GM23248 (cell line): ENCODE results near the gene TMEM190.

Experiments used
- EZH2 ChIP-seq: fragments of 200-600 bp; sonication (generic); IDR thresholded peaks from 2 replicates; pipeline ENCODE4 v1.6.1; 2018; ENCODE audit warnings: antibody characterized with exemption, mild to moderate bottlenecking; ENCODE audit not compliant: insufficient read depth, poor library complexity, severe bottlenecking
- EZH2phosphoT487 ChIP-seq: fragments of 200-600 bp; sonication (generic); IDR thresholded peaks from 2 replicates; pipeline ENCODE4 v1.6.1; 2018; ENCODE audit warnings: antibody characterized with exemption, moderate library complexity, mild to moderate bottlenecking, low read depth; ENCODE audit not compliant: insufficient read depth

- TF ChIP-seq EZH2phosphoT487 (no peak), EZH2 (no peak)
These were observed 42.8 kb upstream of the TMEM190 start for GRCh38 chr19:55333870-55334269.
